ENCODE data around the gene DTD2. TPM values are rescaled to one million over a fixed set of nuclear protein-coding genes. Genes with fewer than 3 reads are reported as not detected.

The DTD2 gene
- total and polyA plus RNA-seq, 2 of the 4 experiments (the other 2 are of a cell fraction), result 16.9 to 24.9 TPM

DNA sequence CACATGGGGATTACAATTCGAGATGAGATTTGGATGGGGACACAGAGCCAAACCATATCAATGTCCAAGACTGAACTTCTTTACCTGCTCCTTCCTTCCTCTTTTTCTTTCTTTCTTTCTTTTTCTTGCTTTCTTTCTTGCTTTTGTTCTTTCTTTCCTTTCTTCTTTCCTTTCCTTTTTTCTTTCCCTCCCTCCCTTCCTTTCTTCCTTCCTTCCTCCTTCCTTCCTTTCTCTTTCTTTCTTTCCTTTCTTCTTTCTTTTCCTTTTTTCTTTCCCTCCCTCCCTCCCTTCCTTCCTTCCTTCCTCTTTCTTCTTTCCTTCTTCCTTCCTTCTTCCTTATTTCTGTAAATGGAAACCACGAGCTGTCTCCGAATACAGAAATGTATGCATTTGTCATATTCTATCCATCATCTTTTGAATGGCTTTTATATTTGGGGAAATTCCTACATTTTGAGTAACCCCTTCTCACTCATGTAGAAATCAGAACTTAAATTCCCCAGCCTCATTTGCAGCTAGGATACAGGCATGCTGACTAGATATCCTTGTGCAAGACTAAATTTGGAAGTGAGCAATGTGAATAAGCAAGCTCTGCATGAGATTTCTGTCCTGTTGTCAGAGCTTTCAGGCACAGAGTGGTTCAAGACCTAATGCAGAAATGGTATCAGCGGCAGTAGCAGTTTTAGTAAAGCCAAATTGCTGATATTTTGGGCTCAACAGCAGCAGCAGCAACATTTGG lies 19.0 kb upstream of the DTD2 start:
- Histone ChIP-seq H3K9me1 (ENCODE audit: insufficient read depth, low read length) (no peaks in the 10 kb centered on the region), H2AFZ (replicated peaks; ENCODE audit: low read length, poor library complexity) (no peak overlapping the region)
- WGBS, 2 experiments (ENCODE audit: extremely low coverage in 2 of 2, insufficient read length in 1 of 2), result 48% methylated on average over 2 of the region's 4 CpGs; no CpG with 5 or more reads in 1 of the 2 experiments

More for the DNA sequence above, 19.0 kb upstream of the DTD2 start:
- Histone ChIP-seq H4K5ac (ENCODE audit: low read depth, low read length) (no peak overlapping the region), H3K14ac (replicated peaks; ENCODE audit: low read depth, low read length) (no peak overlapping the region), H2BK15ac (ENCODE audit: low read depth, low read length) (no peak overlapping the region), H3K18ac (ENCODE audit: low read depth, low read length) (no peak overlapping the region), H4K8ac (ENCODE audit: low read depth in 2 of 2, low read length in 2 of 2) (no peak overlapping the region), H3K9ac (ENCODE audit: low read depth, low read length) (no peak overlapping the region), H3K27ac (ENCODE audit: insufficient read depth, low read length) (no peak overlapping the region), H3K4me1 (ENCODE audit: control insufficient read depth, insufficient read depth, low read length) (no peaks in the 10 kb centered on the region), H3K9me3 (ENCODE audit: control insufficient read depth, insufficient read depth, low read length) (no peaks in the 10 kb centered on the region), H3K36me3 (ENCODE audit: control insufficient read depth, insufficient read depth, low read length) (no peaks in the 10 kb centered on the region), H4K91ac (ENCODE audit: insufficient read depth, low read depth, low read length) (no peak overlapping the region), H2AK9ac (replicated peaks; ENCODE audit: low read depth, low read length, poor library complexity) (no peak overlapping the region), H2BK20ac (ENCODE audit: low read depth, low read length) (no peak overlapping the region), H3K79me1 (ENCODE audit: low read depth in 1 of 2, low read length in 2 of 2) (no peaks in the 10 kb centered on the region), H3K4ac (ENCODE audit: low read depth, low read length) (no peak overlapping the region), H3K56ac (ENCODE audit: extremely low read depth, insufficient read depth, low read length) (no peak overlapping the region), H3K4me3 (ENCODE audit: insufficient read depth, low read depth, low read length) (no peak overlapping the region), H3K23ac (ENCODE audit: low read depth, low read length) (no peak overlapping the region), H2BK5ac (ENCODE audit: low read depth, low read length, poor library complexity, severe bottlenecking) (no peak overlapping the region), H2BK120ac (ENCODE audit: low read depth, low read length) (no peak overlapping the region), H4K20me1 (ENCODE audit: insufficient read depth, low read length) (no peaks in the 10 kb centered on the region), H2AK5ac (ENCODE audit: low read depth, low read length) (no peak overlapping the region), H3K4me2 (ENCODE audit: low read depth, low read length) (no peak overlapping the region), H3K27me3 (ENCODE audit: control insufficient read depth, insufficient read depth, low read length) (peaks cover 8% of the 10 kb centered on the region; the same call in 1 of the 2 replicates)
- no peak for TF ChIP-seq CHD1 (IDR thresholded peaks at IDR 0.05; ENCODE audit: low read depth, low read length)
- no peak for TF ChIP-seq RFX5 (IDR thresholded peaks at IDR 0.05; ENCODE audit: low read depth, low read length)
- TF ChIP-seq USF2 (IDR thresholded peaks at IDR 0.05; ENCODE audit: low read depth, low read length), result no peak
- no peak for TF ChIP-seq FOS (IDR thresholded peaks at IDR 0.05; ENCODE audit: low read depth, low read length)
- TF ChIP-seq CEBPB (IDR thresholded peaks at IDR 0.05; ENCODE audit: low read depth, low read length), result no peak
- TF ChIP-seq RCOR1 (IDR thresholded peaks at IDR 0.05; ENCODE audit: insufficient replicate concordance, low read length), result no peak
- TF ChIP-seq CTCF (conservative IDR thresholded peaks at IDR 0.05; ENCODE audit: low read depth, low read length), result no peak
- no peak for TF ChIP-seq POLR2A (IDR thresholded peaks at IDR 0.05; ENCODE audit: low read depth, low read length)
- no peak for TF ChIP-seq MXI1 (IDR thresholded peaks at IDR 0.05; ENCODE audit: borderline replicate concordance, low read depth, low read length)
- TF ChIP-seq RAD21 (IDR thresholded peaks at IDR 0.05; ENCODE audit: low read length), result no peak
- TF ChIP-seq, protein P1, sequence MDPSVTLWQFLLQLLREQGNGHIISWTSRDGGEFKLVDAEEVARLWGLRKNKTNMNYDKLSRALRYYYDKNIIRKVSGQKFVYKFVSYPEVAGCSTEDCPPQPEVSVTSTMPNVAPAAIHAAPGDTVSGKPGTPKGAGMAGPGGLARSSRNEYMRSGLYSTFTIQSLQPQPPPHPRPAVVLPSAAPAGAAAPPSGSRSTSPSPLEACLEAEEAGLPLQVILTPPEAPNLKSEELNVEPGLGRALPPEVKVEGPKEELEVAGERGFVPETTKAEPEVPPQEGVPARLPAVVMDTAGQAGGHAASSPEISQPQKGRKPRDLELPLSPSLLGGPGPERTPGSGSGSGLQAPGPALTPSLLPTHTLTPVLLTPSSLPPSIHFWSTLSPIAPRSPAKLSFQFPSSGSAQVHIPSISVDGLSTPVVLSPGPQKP (IDR thresholded peaks at IDR 0.05; ENCODE audit: borderline replicate concordance, low read depth, low read length), result no peak
- TF ChIP-seq SMC3 (IDR thresholded peaks at IDR 0.05; ENCODE audit: low read depth, low read length), result no peak
- TF ChIP-seq MAZ (IDR thresholded peaks at IDR 0.05; ENCODE audit: borderline replicate concordance, low read depth, low read length), result no peak
- BruUV-seq (replicated peaks), result no TSS peak
- in situ Hi-C loops (cut with MboI; ENCODE audit: low sequenced_read_pairs) (no loop called here), dilution Hi-C loops (cut with HindIII; ENCODE audit: low sequenced_read_pairs, unreplicated experiment) (no loop called here), intact Hi-C loops (cut with micrococcal nuclease) (no loop called here)
- CTCF ChIA-PET, result no interaction called here
- no peak for ATAC-seq (ENCODE audit: low read depth)
- DNase-seq, result no peak
- POLR2A ChIA-PET (ENCODE audit: unreplicated experiment), result no interaction called here
